H1 (cell line): Measurements from ENCODE around the gene MYOG. TPM values are rescaled to one million over a fixed set of nuclear protein-coding genes. Genes with fewer than 3 reads are reported as not detected.

ENCODE experiments used
- CTCF ChIA-PET: fragments of 300-600 bp; sonication (Branson Sonifier 250); formaldehyde crosslinking; loops from one replicate; lab custom pipeline; 2021; ENCODE audit not compliant: partially characterized antibody; lab: Charles Lee
- POLR2A ChIA-PET: fragments of 300-600 bp; sonication (Branson Sonifier 250); formaldehyde crosslinking; loops from one replicate; lab custom pipeline; 2021; ENCODE audit warnings: inconsistent platforms; ENCODE audit not compliant: partially characterized antibody; lab: Charles Lee
- DNase-seq, 2 experiments: peaks; one replicate each; pipeline versions ENCODE4 v3.0.0 to v3.0.0-alpha.2; 2010 to 2022; ENCODE audit warnings: low spot score in 2 of 2, low read depth in 1 of 2, mixed read lengths in 1 of 2
- FAIRE-seq: peaks from 2 replicates; lab custom pipeline; 2011; peaks lifted over from hg19 to GRCh38; lab: Jason Lieb, UNC
- H2AFZ ChIP-seq: 2 replicates; pipeline ENCODE4 v1.8.1; 2012; ENCODE audit warnings: low read length, inconsistent platforms
- H2AK5ac ChIP-seq: 2 replicates; pipeline ENCODE4 v1.6.1; 2013; ENCODE audit warnings: low read depth, low read length
- H2BK120ac ChIP-seq: replicated peaks from 2 replicates; pipeline ENCODE3; 2013; ENCODE audit warnings: low read depth, low read length, inconsistent platforms
- H2BK12ac ChIP-seq: 2 replicates; pipeline ENCODE4 v1.6.1; 2013; ENCODE audit warnings: low read depth, low read length
- H2BK15ac ChIP-seq: 2 replicates; pipeline ENCODE4 v1.6.1; 2013; ENCODE audit warnings: low read length
- H2BK20ac ChIP-seq: 2 replicates; pipeline ENCODE4 v1.6.1; 2013; ENCODE audit warnings: low read length
- H2BK5ac ChIP-seq: 2 replicates; pipeline ENCODE4 v1.6.1; 2013; ENCODE audit warnings: low read depth, low read length
- H3K14ac ChIP-seq: 2 replicates; pipeline ENCODE4 v1.6.1; 2013; ENCODE audit warnings: inconsistent platforms; ENCODE audit not compliant: insufficient read length
- H3K18ac ChIP-seq: 2 replicates; pipeline ENCODE4 v1.6.1; 2013; ENCODE audit warnings: low read length; ENCODE audit errors: extremely low read depth
- H3K23ac ChIP-seq: 2 replicates; pipeline ENCODE4 v1.6.1; 2013; ENCODE audit warnings: inconsistent platforms; ENCODE audit not compliant: insufficient read length
- H3K23me2 ChIP-seq: 2 replicates; pipeline ENCODE4 v1.6.1; 2013; ENCODE audit warnings: low read depth, low read length
- H3K27ac ChIP-seq: 2 replicates; pipeline ENCODE4 v1.6.1; 2011; ENCODE audit warnings: low read depth, low read length, inconsistent platforms
- H3K27me3 ChIP-seq, 4 experiments: replicated peaks in 1 of 4; 1 replicate in 1 of 4; 2 replicates in 3 of 4; pipeline versions ENCODE4 v1.6.1 to v1.8.1; 2011 to 2013; ENCODE audit warnings: low read length in 3 of 4, mild to moderate bottlenecking in 3 of 4, inconsistent platforms in 2 of 4, mixed read lengths in 2 of 4, moderate library complexity in 1 of 4; ENCODE audit not compliant: control insufficient read depth in 3 of 4, insufficient read depth in 3 of 4; ENCODE audit errors: extremely low read depth in 1 of 4
- H3K36me3 ChIP-seq, 4 experiments: 2 replicates each; pipeline versions ENCODE4 v1.6.1 to v1.8.1; 2011 to 2013; ENCODE audit warnings: mild to moderate bottlenecking in 4 of 4, low read length in 3 of 4, moderate library complexity in 2 of 4, control low read depth in 1 of 4, inconsistent platforms in 1 of 4; ENCODE audit not compliant: insufficient read depth in 4 of 4, control insufficient read depth in 2 of 4
- H3K4ac ChIP-seq: replicated peaks from 2 replicates; pipeline ENCODE3; 2013; ENCODE audit warnings: low read length, low read depth, mixed read lengths, inconsistent platforms; ENCODE audit not compliant: insufficient read length
- H3K4me1 ChIP-seq, 4 experiments: replicated peaks in 1 of 4; 1 replicate in 1 of 4; 2 replicates in 3 of 4; pipeline versions ENCODE4 v1.6.1 to v1.8.1; 2011 to 2013; ENCODE audit warnings: low read length in 3 of 4, inconsistent platforms in 2 of 4, mixed read lengths in 1 of 4; ENCODE audit not compliant: insufficient read depth in 4 of 4, control insufficient read depth in 3 of 4
- H3K4me2 ChIP-seq, 2 experiments: 2 replicates each; pipeline versions ENCODE4 v1.6.1 to v1.8.1; 2011 to 2013; ENCODE audit warnings: low read depth in 2 of 2, low read length in 2 of 2, control low read depth in 1 of 2, inconsistent platforms in 1 of 2, mild to moderate bottlenecking in 1 of 2; ENCODE audit not compliant: insufficient read depth in 1 of 2
- H3K4me3 ChIP-seq, 4 experiments: fragments of 200-600, 300-600 bp in 1 of 4; sonication (generic), shearing (Covaris generic), sonication (Bioruptor Twin) in 1 of 4; 2 replicates each; pipeline versions ENCODE4 v1.5.1 to v1.8.1; 2011 to 2016; ENCODE audit warnings: low read length in 4 of 4, low read depth in 3 of 4, control low read depth in 2 of 4, inconsistent platforms in 2 of 4, mild to moderate bottlenecking in 2 of 4, mixed read lengths in 1 of 4, moderate library complexity in 1 of 4; ENCODE audit not compliant: insufficient read depth in 2 of 4; ENCODE audit errors: extremely low read depth in 1 of 4
- H3K56ac ChIP-seq: replicated peaks from 2 replicates; pipeline ENCODE3; 2013; ENCODE audit warnings: low read depth, mild to moderate bottlenecking, mixed read lengths, low read length, inconsistent platforms; ENCODE audit not compliant: insufficient read length
- H3K79me1 ChIP-seq: 2 replicates; pipeline ENCODE4 v1.6.1; 2013; ENCODE audit warnings: low read depth, low read length, control low read depth
- H3K79me2 ChIP-seq, 2 experiments: 2 replicates each; pipeline versions ENCODE4 v1.6.1 to v1.8.1; 2012 to 2013; ENCODE audit warnings: low read length in 2 of 2, mild to moderate bottlenecking in 2 of 2, inconsistent platforms in 1 of 2; ENCODE audit not compliant: insufficient read depth in 2 of 2, control insufficient read depth in 1 of 2
- H3K9ac ChIP-seq, 4 experiments: replicated peaks in 1 of 4; 1 replicate in 1 of 4; 2 replicates in 3 of 4; pipeline versions ENCODE4 v1.6.1 to v1.8.1; 2011 to 2013; ENCODE audit warnings: low read depth in 3 of 4, low read length in 3 of 4, control low read depth in 2 of 4, mild to moderate bottlenecking in 2 of 4, moderate library complexity in 2 of 4, inconsistent platforms in 1 of 4; ENCODE audit errors: extremely low read depth in 1 of 4
- H3K9me3 ChIP-seq, 2 experiments: 2 replicates each; pipeline versions ENCODE4 v1.6.1 to v1.8.1; 2012 to 2013; ENCODE audit warnings: mild to moderate bottlenecking in 2 of 2, moderate library complexity in 2 of 2, control low read depth in 1 of 2, inconsistent platforms in 1 of 2, low read depth in 1 of 2, low read length in 1 of 2, mixed read lengths in 1 of 2; ENCODE audit not compliant: insufficient read depth in 2 of 2
- H4K20me1 ChIP-seq, 2 experiments: replicated peaks in 1 of 2; 2 replicates each; pipeline versions ENCODE3 to v1.8.1; 2011 to 2013; ENCODE audit warnings: inconsistent platforms in 2 of 2, low read length in 2 of 2, mild to moderate bottlenecking in 1 of 2; ENCODE audit not compliant: insufficient read depth in 2 of 2, control insufficient read depth in 1 of 2
- H4K5ac ChIP-seq: 2 replicates; pipeline ENCODE4 v1.6.1; 2013; ENCODE audit warnings: low read length, low read depth, mixed read lengths, inconsistent platforms; ENCODE audit not compliant: insufficient read length
- H4K8ac ChIP-seq: 2 replicates; pipeline ENCODE4 v1.8.0; 2013; ENCODE audit warnings: mild to moderate bottlenecking, moderate library complexity, low read length, inconsistent platforms; ENCODE audit not compliant: insufficient read depth; ENCODE audit errors: extremely low read depth
- H4K91ac ChIP-seq: replicated peaks from 2 replicates; pipeline ENCODE3; 2013; ENCODE audit warnings: low read length, mixed read lengths, inconsistent platforms; ENCODE audit not compliant: insufficient read length
- CEBPB ChIP-seq: IDR thresholded peaks from 2 replicates; pipeline ENCODE4 v1.6.1; 2012; ENCODE audit warnings: low read depth, low read length
- CHD2 ChIP-seq: IDR thresholded peaks from 2 replicates; pipeline ENCODE4 v1.6.1; 2012; ENCODE audit warnings: low read length, improper control_type of control experiment
- EZH2 ChIP-seq: fragments of 200-600 bp; sonication (generic); IDR thresholded peaks from 2 replicates; pipeline ENCODE4 v1.7.1; 2012; ENCODE audit warnings: low read depth, mild to moderate bottlenecking, moderate library complexity, low read length, inconsistent platforms; ENCODE audit not compliant: severe bottlenecking
- MAX ChIP-seq: IDR thresholded peaks from 2 replicates; pipeline ENCODE4 v1.6.1; 2012; ENCODE audit warnings: inconsistent platforms
- NRF1 ChIP-seq: IDR thresholded peaks from 2 replicates; pipeline ENCODE4 v1.6.1; 2011; ENCODE audit warnings: mild to moderate bottlenecking, low read depth, low read length, improper control_type of control experiment
- POLR2AphosphoS5 ChIP-seq: IDR thresholded peaks from 2 replicates; pipeline ENCODE4 v1.6.1; 2011; ENCODE audit warnings: low read depth, low read length
- POU5F1 ChIP-seq: IDR thresholded peaks from 2 replicates; pipeline ENCODE4 v1.6.1; 2011; ENCODE audit warnings: low read depth, mild to moderate bottlenecking, low read length, moderate library complexity
- RNF2 ChIP-seq: fragments of 200-900, 300-1000 bp; sonication (generic); IDR thresholded peaks from 2 replicates; pipeline ENCODE4 v1.7.1; 2016; ENCODE audit warnings: borderline replicate concordance, low read depth, mild to moderate bottlenecking, antibody characterized with exemption, low read length; ENCODE audit not compliant: poor library complexity, severe bottlenecking; ENCODE audit errors: missing control alignments
- SAP30 ChIP-seq: fragments of 300-600 bp; sonication (generic); IDR thresholded peaks from 2 replicates; pipeline ENCODE4 v1.7.1; 2012; ENCODE audit warnings: low read length, moderate library complexity, mild to moderate bottlenecking, inconsistent platforms; ENCODE audit not compliant: insufficient read depth, insufficient replicate concordance
- SP1 ChIP-seq: IDR thresholded peaks from 2 replicates; pipeline ENCODE4 v1.6.1; 2011; ENCODE audit warnings: low read depth, low read length
- YY1 ChIP-seq: IDR thresholded peaks from 2 replicates; pipeline ENCODE4 v1.6.1; 2011; ENCODE audit warnings: low read depth, mild to moderate bottlenecking, low read length
- ZNF274 ChIP-seq: IDR thresholded peaks from 2 replicates; pipeline ENCODE4 v1.7.0; 2012; ENCODE audit warnings: low read length, borderline replicate concordance; ENCODE audit errors: extremely low read depth
- WGBS, 2 experiments: shearing (Covaris generic) in 1 of 2; methylation state at CpG; one replicate each; pipeline versions ENCODE4 v1.1.6 to v1.1.7; 2013 to 2015; ENCODE audit warnings: low lambda C conversion rate in 2 of 2, mixed read lengths in 2 of 2, inconsistent platforms in 1 of 2, low coverage in 1 of 2, missing lambda C conversion rate in 1 of 2; ENCODE audit not compliant: insufficient replicate concordance in 2 of 2, insufficient coverage in 1 of 2, insufficient read length in 1 of 2; ENCODE audit errors: extremely low coverage in 1 of 2, missing lambda C conversion rate in 1 of 2; 5-methylcytosine and 5-hydroxymethylcytosine counted together
- polyA plus RNA-seq, 7 experiments: library from polyadenylated mRNA; depleted of rRNA in 3 of 7; stranded (reverse) in 5 of 7; unstranded in 2 of 7; fragments of >200 nt in 5 of 7; fragments of 200-250 nt in 2 of 7; gene quantifications; 1 replicate in 5 of 7; 2 replicates in 1 of 7; 4 replicates in 1 of 7; pipeline versions ENCODE4 v1.2.1 to v1.2.3, GENCODE V29; 2011 to 2013; ENCODE audit warnings: missing spikeins in 2 of 7, mixed read lengths in 2 of 7
- total RNA-seq: library from RNA; stranded (reverse); fragmentation: NEBNext Ultra II Directional; extraction: Animal tissue kit (Norgen Biotek cat#: 25700); gene quantifications from 2 replicates; pipeline ENCODE4 v1.2.1, GENCODE V29; 2021

MYOG gene
- total and polyA plus RNA-seq, 2 of the 8 experiments (the other 6 are each of a cell fraction or from before 2014, with no cell fraction given), result not detected

GRCh38 chr1:203069030-203069747 is 16.6 kb downstream of the MYOG start:
- no peak overlapping the region for H3K9ac ChIP-seq
- H2BK5ac ChIP-seq, result no peak overlapping the region; the same call in 1 of the 2 replicates
- no peaks in the 10 kb centered on the region for H3K36me3 ChIP-seq
- no peak for DNase-seq
- no peak overlapping the region for H4K5ac ChIP-seq
- no peak overlapping the region for H2BK12ac ChIP-seq
- no peak for FAIRE-seq
- no peak overlapping the region for H3K4me3 ChIP-seq
- WGBS, 2 experiments, result 84% methylated on average over 4 of the region's 4 CpGs; no CpG with 5 or more reads in 1 of the 2 experiments
- H2BK120ac ChIP-seq, result no peak overlapping the region
- H4K91ac ChIP-seq, result no peak overlapping the region
- no peak overlapping the region for H2AK5ac ChIP-seq
- H4K20me1 ChIP-seq, result no peaks in the 10 kb centered on the region
- no peak overlapping the region for H3K23ac ChIP-seq
- H3K4me1 ChIP-seq, result no peaks in the 10 kb centered on the region
- no peak overlapping the region for H3K14ac ChIP-seq
- H3K23me2 ChIP-seq, result no peaks in the 10 kb centered on the region
- H2AFZ ChIP-seq, result no peak overlapping the region
- H3K4ac ChIP-seq, result no peak overlapping the region
- CTCF ChIA-PET, result interaction anchor here (1.2 to 49.7 kb wide), 6 partner anchors 15 to 198 kb away, joined by 3 to 1089 read pairs (median 89); partner anchors contain the start of genes ADORA1, MYOG and PPFIA4
- H3K79me1 ChIP-seq, result no peaks in the 10 kb centered on the region
- no peak overlapping the region for H3K56ac ChIP-seq
- H4K8ac ChIP-seq, result no peak overlapping the region
- H3K27me3 ChIP-seq, result peaks cover 0 to 2% (median 0%) of the 10 kb centered on the region in 4 experiments; a peak in 4 of 7 replicates
- POLR2A ChIA-PET, result no interaction called here
- H3K9me3 ChIP-seq, result no peaks in the 10 kb centered on the region
- H3K27ac ChIP-seq, result no peak overlapping the region
- H3K4me2 ChIP-seq, result no peak overlapping the region
- H3K18ac ChIP-seq, result no peak overlapping the region
- H2BK15ac ChIP-seq, result no peak overlapping the region
- no peaks in the 10 kb centered on the region for H3K79me2 ChIP-seq
- no peak overlapping the region for H2BK20ac ChIP-seq
- TF ChIP-seq ZNF274 (no peak), SAP30 (no peak), SP1 (no peak), YY1 (no peak), MAX (no peak), RNF2 (no peak), POU5F1 (no peak), CEBPB (no peak), POLR2AphosphoS5 (no peak), NRF1 (no peak), CHD2 (no peak), EZH2 (no peak)
